ENCODE measurements around the gene SLC24A4.

DNA sequence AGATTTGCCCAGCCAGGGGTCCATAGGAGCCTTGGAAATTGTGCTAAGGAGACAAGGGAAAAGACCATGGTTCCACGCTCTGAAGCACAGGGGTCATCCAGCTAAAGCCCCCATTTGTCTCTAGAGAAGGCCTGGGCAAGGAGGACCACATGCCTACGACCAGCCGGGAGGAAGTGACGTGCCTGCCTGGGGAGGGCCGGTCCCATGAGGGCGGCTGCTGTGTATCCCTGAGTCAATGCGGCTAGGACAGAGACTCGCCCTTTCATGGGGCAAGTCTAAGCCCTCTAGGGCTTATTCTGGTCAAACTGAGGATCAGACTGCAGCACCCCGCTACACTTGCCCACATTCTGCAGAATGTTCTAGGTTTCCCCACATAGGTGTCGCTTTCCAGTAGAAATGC, 170.1 kb downstream of the SLC24A4 start:
- TF ChIP-seq, protein P1, sequence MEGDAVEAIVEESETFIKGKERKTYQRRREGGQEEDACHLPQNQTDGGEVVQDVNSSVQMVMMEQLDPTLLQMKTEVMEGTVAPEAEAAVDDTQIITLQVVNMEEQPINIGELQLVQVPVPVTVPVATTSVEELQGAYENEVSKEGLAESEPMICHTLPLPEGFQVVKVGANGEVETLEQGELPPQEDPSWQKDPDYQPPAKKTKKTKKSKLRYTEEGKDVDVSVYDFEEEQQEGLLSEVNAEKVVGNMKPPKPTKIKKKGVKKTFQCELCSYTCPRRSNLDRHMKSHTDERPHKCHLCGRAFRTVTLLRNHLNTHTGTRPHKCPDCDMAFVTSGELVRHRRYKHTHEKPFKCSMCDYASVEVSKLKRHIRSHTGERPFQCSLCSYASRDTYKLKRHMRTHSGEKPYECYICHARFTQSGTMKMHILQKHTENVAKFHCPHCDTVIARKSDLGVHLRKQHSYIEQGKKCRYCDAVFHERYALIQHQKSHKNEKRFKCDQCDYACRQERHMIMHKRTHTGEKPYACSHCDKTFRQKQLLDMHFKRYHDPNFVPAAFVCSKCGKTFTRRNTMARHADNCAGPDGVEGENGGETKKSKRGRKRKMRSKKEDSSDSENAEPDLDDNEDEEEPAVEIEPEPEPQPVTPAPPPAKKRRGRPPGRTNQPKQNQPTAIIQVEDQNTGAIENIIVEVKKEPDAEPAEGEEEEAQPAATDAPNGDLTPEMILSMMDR (IDR thresholded peaks at IDR 0.05) = no peak
- no peak for TF ChIP-seq POLR2A (IDR thresholded peaks at IDR 0.05)

Measured in breast epithelium (tissue), 3 donors.